SK-N-SH (cell line): ENCODE measurements around the gene VEGFB. TPM values are rescaled to one million over a fixed set of nuclear protein-coding genes. Genes with fewer than 3 reads are reported as not detected.
"Not testable (repeated sequence)": the region's sequence is repeated elsewhere in the genome, so short reads cannot be mapped to it uniquely, and the experiment has no call there.

Experiments
- CTCF ChIA-PET: fragments of 300-600, 350-600 bp; formaldehyde crosslinking; extraction: SDS; loops from one replicate; lab custom pipeline; 2021; lab: Yijun Ruan, JAX
- POLR2A ChIA-PET: fragments of 350-600 bp; sonication (Branson Sonifier 250); formaldehyde crosslinking; extraction: SDS; loops from one replicate; lab custom pipeline; 2020; ENCODE audit warnings: antibody characterized with exemption, inconsistent platforms; lab: Yijun Ruan, JAX
- DNase-seq: peaks from one replicate; pipeline ENCODE4 v3.0.0; 2012
- H2AFZ ChIP-seq: fragments of 200-600 bp; sonication (generic); 2 replicates; pipeline ENCODE4 v1.8.1; 2016; ENCODE audit warnings: antibody characterized with exemption, mild to moderate bottlenecking, low read depth
- H3F3A ChIP-seq: fragments of 200-600 bp; sonication (generic); replicated peaks from 2 replicates; pipeline ENCODE3; 2016; ENCODE audit warnings: antibody characterized with exemption, mild to moderate bottlenecking; ENCODE audit not compliant: insufficient read depth
- H3K27ac ChIP-seq, 2 experiments: fragments of 200-500 bp in 1 of 2; fragments of 200-600 bp in 1 of 2; sonication (Bioruptor generic) in 1 of 2; sonication (generic), shearing (Covaris generic) in 1 of 2; 2 replicates each; pipeline versions ENCODE4 v1.5.1 to v1.6.1; 2014 to 2016; ENCODE audit warnings: low read depth in 2 of 2, inconsistent platforms in 1 of 2, low read length in 1 of 2, mild to moderate bottlenecking in 1 of 2, mixed read lengths in 1 of 2
- H3K27me3 ChIP-seq: fragments of 200-600 bp; sonication (generic), shearing (Covaris generic); 2 replicates; pipeline ENCODE4 v1.6.1; 2016; ENCODE audit warnings: mixed run types; ENCODE audit not compliant: insufficient read depth
- H3K36me3 ChIP-seq, 2 experiments: fragments of 200-500 bp in 1 of 2; fragments of 200-600 bp in 1 of 2; sonication (Bioruptor generic) in 1 of 2; sonication (generic) in 1 of 2; replicated peaks in 1 of 2; 2 replicates each; pipeline versions ENCODE3 to v1.5.1; 2014 to 2016; ENCODE audit warnings: low read length in 1 of 2, mild to moderate bottlenecking in 1 of 2; ENCODE audit not compliant: insufficient read depth in 2 of 2, control insufficient read depth in 1 of 2
- H3K4me1 ChIP-seq, 2 experiments: fragments of 200-500 bp in 1 of 2; fragments of 200-600 bp in 1 of 2; sonication (Bioruptor generic) in 1 of 2; sonication (generic), shearing (Covaris generic) in 1 of 2; 2 replicates each; pipeline versions ENCODE4 v1.5.1 to v1.6.1; 2014 to 2016; ENCODE audit warnings: low read depth in 1 of 2, low read length in 1 of 2, mixed run types in 1 of 2; ENCODE audit not compliant: insufficient read depth in 2 of 2, control insufficient read depth in 1 of 2
- H3K4me2 ChIP-seq: fragments of 200-600 bp; sonication (generic), shearing (Covaris generic); 2 replicates; pipeline ENCODE4 v1.6.1; 2017; ENCODE audit warnings: mixed run types
- H3K4me3 ChIP-seq, 2 experiments: fragments of 200-500 bp in 1 of 2; fragments of 200-600 bp in 1 of 2; sonication (Bioruptor generic) in 1 of 2; sonication (generic), shearing (Covaris generic) in 1 of 2; 2 replicates each; pipeline versions ENCODE4 v1.5.1 to v1.8.1; 2014 to 2016; ENCODE audit warnings: low read depth in 2 of 2, inconsistent platforms in 1 of 2, low read length in 1 of 2, mild to moderate bottlenecking in 1 of 2, mixed read lengths in 1 of 2, moderate library complexity in 1 of 2
- H3K79me2 ChIP-seq: fragments of 200-600 bp; sonication (generic); 2 replicates; pipeline ENCODE4 v1.8.1; 2017; ENCODE audit warnings: mild to moderate bottlenecking; ENCODE audit not compliant: insufficient read depth
- H3K9ac ChIP-seq: fragments of 200-600 bp; sonication (generic); 2 replicates; pipeline ENCODE4 v1.6.1; 2017; ENCODE audit warnings: mixed run types
- H3K9me2 ChIP-seq: fragments of 200-600 bp; sonication (generic); 2 replicates; pipeline ENCODE4 v1.6.1; 2017; ENCODE audit warnings: mixed run types
- H3K9me3 ChIP-seq: fragments of 200-600 bp; sonication (generic); 2 replicates; pipeline ENCODE4 v1.6.1; 2017; ENCODE audit warnings: mixed run types, mild to moderate bottlenecking, moderate library complexity
- H4K20me1 ChIP-seq: fragments of 200-600 bp; sonication (generic); 2 replicates; pipeline ENCODE4 v1.6.1; 2017; ENCODE audit warnings: mild to moderate bottlenecking, mixed run types; ENCODE audit not compliant: insufficient read depth
- CHD2 ChIP-seq: fragments of 150-350 bp; IDR thresholded peaks from 2 replicates; pipeline ENCODE4 v1.6.1; 2018; ENCODE audit warnings: low read length; ENCODE audit not compliant: partially characterized antibody
- CTCF ChIP-seq: fragments of 200-600 bp; sonication (generic); IDR thresholded peaks from 2 replicates; pipeline ENCODE4 v1.6.1; 2017; ENCODE audit warnings: antibody characterized with exemption, mild to moderate bottlenecking, moderate library complexity
- EP300 ChIP-seq, 2 experiments: IDR thresholded peaks; 2 replicates each; pipeline versions ENCODE4 v1.4.0 to v1.6.1; 2012; ENCODE audit warnings: borderline replicate concordance in 1 of 2, low read depth in 1 of 2, low read length in 1 of 2
- FOXJ3 ChIP-seq: sonication (generic); formaldehyde crosslinking; IDR thresholded peaks from 2 replicates; pipeline ENCODE4 v1.5.1; 2020; ENCODE audit warnings: mild to moderate bottlenecking, missing genetic modification reagents
- FOXM1 ChIP-seq: IDR thresholded peaks from 2 replicates; pipeline ENCODE4 v1.4.0; 2012; ENCODE audit warnings: low read depth, mild to moderate bottlenecking
- GABPA ChIP-seq: IDR thresholded peaks from 2 replicates; pipeline ENCODE4 v1.4.0; 2012; ENCODE audit warnings: low read depth, mild to moderate bottlenecking
- GATA2 ChIP-seq: sonication (generic); formaldehyde crosslinking; IDR thresholded peaks from 2 replicates; pipeline ENCODE4 v1.5.0; 2020; ENCODE audit warnings: mild to moderate bottlenecking, missing genetic modification reagents
- IRF3 ChIP-seq: fragments of 150-350 bp; IDR thresholded peaks from 2 replicates; pipeline ENCODE4 v1.6.1; 2016; ENCODE audit warnings: mild to moderate bottlenecking, low read depth, low read length
- MAX ChIP-seq: IDR thresholded peaks from 2 replicates; pipeline ENCODE4 v1.4.0; 2012; ENCODE audit warnings: low read depth
- MXI1 ChIP-seq: IDR thresholded peaks from 2 replicates; pipeline ENCODE4 v1.6.1; 2012; ENCODE audit warnings: mild to moderate bottlenecking, low read depth, low read length, improper control_type of control experiment
- NFIC ChIP-seq: IDR thresholded peaks from 2 replicates; pipeline ENCODE4 v1.4.0; 2012; ENCODE audit warnings: borderline replicate concordance
- POLR2AphosphoS5 ChIP-seq: IDR thresholded peaks from 2 replicates; pipeline ENCODE4 v1.6.1; 2012; ENCODE audit warnings: low read depth, low read length
- RFX5 ChIP-seq: IDR thresholded peaks from 2 replicates; pipeline ENCODE4 v1.6.1; 2012; ENCODE audit warnings: mild to moderate bottlenecking, improper control_type of control experiment, low read length
- RXRA ChIP-seq: IDR thresholded peaks from 2 replicates; pipeline ENCODE4 v1.4.0; 2012; ENCODE audit warnings: low read depth, mild to moderate bottlenecking, borderline replicate concordance
- TCF12 ChIP-seq: IDR thresholded peaks from 2 replicates; pipeline ENCODE4 v1.4.0; 2012
- YY1 ChIP-seq: IDR thresholded peaks from 2 replicates; pipeline ENCODE4 v1.4.0; 2012; ENCODE audit warnings: low read depth, mild to moderate bottlenecking
- ZBTB33 ChIP-seq: IDR thresholded peaks from 2 replicates; pipeline ENCODE4 v1.4.0; 2012; ENCODE audit warnings: low read depth, borderline replicate concordance
- WGBS: methylation state at CpG from one replicate; pipeline ENCODE4 v1.1.6; 2017; ENCODE audit warnings: low lambda C conversion rate; 5-methylcytosine and 5-hydroxymethylcytosine counted together
- polyA plus RNA-seq, 3 experiments: library from polyadenylated mRNA; depleted of rRNA; stranded (reverse); fragments of >200 nt; gene quantifications; 2 replicates each; pipeline ENCODE4 v1.2.3, GENCODE V29; 2012

Gene VEGFB
- polyA plus RNA-seq, 1 of the 3 experiments (the other 2 are of a cell fraction): 29.9 TPM

- H3K9me3 ChIP-seq, DNase-seq, H3K27me3 ChIP-seq, H3K9me2 ChIP-seq, H2AFZ ChIP-seq, H4K20me1 ChIP-seq: not testable (repeated sequence)
- H3K27ac ChIP-seq: peak overlapping the region in 1 of 2 experiments; percentile 89; a peak in 3 of 4 replicates
- peak overlapping the region; percentile 72; the same call in 1 of the 2 replicates for H3K9ac ChIP-seq
- H3K4me1 ChIP-seq: peaks cover 9 to 45% of the 10 kb centered on the region in 2 experiments; a peak in 2 of 4 replicates
- peak overlapping the region; percentile 77; the same call in 1 of the 2 replicates for H3K4me2 ChIP-seq
- TF ChIP-seq MAX: peak; percentile 19; the same call in 1 of the 2 replicates
- 0 out of 2 replicates have a peak, but pooled peaks have one; percentile 29 for TF ChIP-seq MXI1
- CTCF ChIA-PET: interaction anchor here (1.8 to 3.4 kb wide), 4 partner anchors 14 to 58 kb away, joined by 6 to 20 read pairs (median 12); partner anchors contain the start of gene ESRRA
- H3F3A ChIP-seq: peaks cover 11% of the 10 kb centered on the region
- no CpG with 5 or more reads among the region's 43 CpGs for WGBS
- peak overlapping the region; percentile 75 to 98 for H3K4me3 ChIP-seq
- POLR2A ChIA-PET: interaction anchor here (1.0 to 12.4 kb wide), 6 partner anchors 15 to 65 kb away, joined by 3 to 112 read pairs (median 5); no protein-coding TSS in a partner anchor
- H3K79me2 ChIP-seq: peaks cover 49% of the 10 kb centered on the region
- peaks cover 10 to 14% of the 10 kb centered on the region in 2 experiments for H3K36me3 ChIP-seq
Measured at GRCh38 chr11:64246621-64246870, 12.2 kb downstream of the VEGFB start.

- WGBS: 1% methylated on average over 36 of the region's 74 CpGs
- peak within 1 kb of the TSS; percentile 100 for H3K4me2 ChIP-seq
- no peaks in the 10 kb centered on the region for H4K20me1 ChIP-seq
- H2AFZ ChIP-seq: peak within 1 kb of the TSS; percentile 72
- peak within 1 kb of the TSS; percentile 92 to 98 for H3K4me3 ChIP-seq
- H3K36me3 ChIP-seq: peaks cover 10 to 14% of the 10 kb centered on the region in 2 experiments
- CTCF ChIA-PET: interaction anchor here (0.7 to 3.4 kb wide), 6 partner anchors 14 to 57 kb away, joined by 3 to 20 read pairs (median 8); partner anchors contain the start of gene ESRRA
- no peaks in the 10 kb centered on the region for H3K9me3 ChIP-seq
- POLR2A ChIA-PET: interaction anchor here (0.6 to 12.4 kb wide), 6 partner anchors 14 to 126 kb away, joined by 3 to 112 read pairs (median 6); no protein-coding TSS in a partner anchor
- peak within 1 kb of the TSS; percentile 96 to 98 for H3K27ac ChIP-seq
- H3F3A ChIP-seq: peaks cover 11% of the 10 kb centered on the region
- H3K9ac ChIP-seq: peak within 1 kb of the TSS; percentile 91
- peaks cover 49% of the 10 kb centered on the region for H3K79me2 ChIP-seq
- no peaks in the 10 kb centered on the region for H3K9me2 ChIP-seq
- H3K27me3 ChIP-seq: no peaks in the 10 kb centered on the region
- peak; percentile 95 for DNase-seq
- peaks cover 9 to 46% of the 10 kb centered on the region in 2 experiments; a peak in 2 of 4 replicates for H3K4me1 ChIP-seq
- TF ChIP-seq MXI1 (peak; percentile 84), CHD2 (peak; percentile 91), FOXM1 (no peak), EP300 (IDR thresholded peaks at IDR 0.05; ENCODE audit: borderline replicate concordance in 1 of 2, low read depth in 1 of 2, low read length in 1 of 2) (no peak), POLR2AphosphoS5 (peak; percentile 73; the same call in 1 of the 2 replicates), IRF3 (no peak), CTCF (no peak; the same call in 1 of the 2 replicates), RFX5 (no peak), NFIC (no peak), RXRA (no peak), FOXJ3 (CRISPR knock-in tag) (no peak), YY1 (peak; percentile 96), TCF12 (no peak), MAX (peak; percentile 86), GABPA (peak; percentile 60), GATA2 (no peak), ZBTB33 (no peak)
Measured at GRCh38 chr11:64246871-64247728, 12.7 kb downstream of the VEGFB start, which contains the start of gene PPP1R14B. Gene PPP1R14B (minus strand): TSS chr11:64246943. CDS start chr11:64246673, 270 bp downstream.
